ENCODE results near the gene HPCAL4.

- TF ChIP-seq CTCF (IDR thresholded peaks at IDR 0.05; ENCODE audit: borderline replicate concordance, extremely low read depth, low read length, poor library complexity, severe bottlenecking) (no peak), EZH2 (IDR thresholded peaks at IDR 0.05; ENCODE audit: borderline replicate concordance, low read depth, low read length, severe bottlenecking) (no peak)
Measured at GRCh38 chr1:39652554-39652953, 38.7 kb downstream of the HPCAL4 start.
